GM23338 (cell line): ENCODE results near the gene CBX8. TPM values are rescaled to one million over a fixed set of nuclear protein-coding genes. Genes with fewer than 3 reads are reported as not detected.
A peak's percentile ranks its signal among the peaks of the same experiment; 100 is the strongest.

Experiments used
- ATAC-seq: fragments of 200-7000 bp; cut with Tn5 transposase; 3 replicates; pipeline ENCODE4 v1.9.1; 2020
- DNase-seq: peaks from one replicate; pipeline ENCODE4 v3.0.0-alpha.2; 2015; ENCODE audit warnings: low spot score
- H2AFZ ChIP-seq: fragments of 200-600 bp; sonication (generic); 2 replicates; pipeline ENCODE4 v1.8.0; 2016; ENCODE audit warnings: antibody characterized with exemption, mild to moderate bottlenecking, moderate library complexity
- H3F3A ChIP-seq: fragments of 200-600 bp; sonication (generic); replicated peaks from 2 replicates; pipeline ENCODE4 v1.8.0; 2017; ENCODE audit warnings: antibody characterized with exemption, mixed run types, low read depth
- H3K27ac ChIP-seq: fragments of 200-600 bp; sonication (generic); 2 replicates; pipeline ENCODE4 v1.6.1; 2016; ENCODE audit warnings: low read depth
- H3K27me3 ChIP-seq: fragments of 200-600 bp; sonication (generic); 2 replicates; pipeline ENCODE4 v1.8.0; 2016; ENCODE audit warnings: mild to moderate bottlenecking, mixed run types, moderate library complexity; ENCODE audit not compliant: insufficient read depth
- H3K36me3 ChIP-seq: fragments of 200-600 bp; sonication (generic); 2 replicates; pipeline ENCODE4 v1.8.0; 2016; ENCODE audit warnings: mild to moderate bottlenecking; ENCODE audit not compliant: insufficient read depth
- H3K4me1 ChIP-seq: fragments of 200-600 bp; sonication (generic); 2 replicates; pipeline ENCODE4 v1.8.0; 2016; ENCODE audit warnings: mild to moderate bottlenecking, moderate library complexity; ENCODE audit not compliant: insufficient read depth
- H3K4me2 ChIP-seq: fragments of 200-600 bp; sonication (generic); 2 replicates; pipeline ENCODE4 v1.7.1; 2017; ENCODE audit warnings: mixed run types
- H3K4me3 ChIP-seq: fragments of 200-600 bp; sonication (generic); 2 replicates; pipeline ENCODE4 v1.6.1; 2016; ENCODE audit warnings: mixed run types
- H3K79me2 ChIP-seq: fragments of 200-600 bp; sonication (generic); replicated peaks from 2 replicates; pipeline ENCODE4 v1.8.0; 2017; ENCODE audit warnings: mild to moderate bottlenecking; ENCODE audit not compliant: insufficient read depth
- H3K9me2 ChIP-seq: fragments of 200-600 bp; sonication (generic); 2 replicates; pipeline ENCODE4 v1.8.0; 2017; ENCODE audit not compliant: insufficient read depth
- H4K20me1 ChIP-seq: fragments of 200-600 bp; sonication (generic); replicated peaks from 2 replicates; pipeline ENCODE4 v1.8.0; 2017; ENCODE audit warnings: mild to moderate bottlenecking; ENCODE audit not compliant: insufficient read depth
- H3K27ac Mint-ChIP-seq: 2 replicates; pipeline ENCODE4 v1.8.0; 2020; ENCODE audit warnings: inconsistent platforms, mild to moderate bottlenecking, moderate library complexity, mixed read lengths
- H3K27me3 Mint-ChIP-seq: 3 replicates; pipeline ENCODE4 v1.8.0; 2022; ENCODE audit warnings: low read depth, mild to moderate bottlenecking, moderate library complexity, mixed read lengths, inconsistent platforms; ENCODE audit not compliant: insufficient read depth, poor library complexity
- H3K36me3 Mint-ChIP-seq: 3 replicates; pipeline ENCODE4 v1.8.0; 2021; ENCODE audit warnings: low read depth, mild to moderate bottlenecking, inconsistent platforms, moderate library complexity, mixed read lengths
- H3K4me1 Mint-ChIP-seq: 3 replicates; pipeline ENCODE4 v1.8.0; 2020; ENCODE audit warnings: mild to moderate bottlenecking, inconsistent platforms, mixed read lengths
- H3K4me3 Mint-ChIP-seq: 3 replicates; pipeline ENCODE4 v1.8.0; 2021; ENCODE audit warnings: moderate library complexity, mild to moderate bottlenecking, inconsistent platforms, mixed read lengths
- H3K9me3 Mint-ChIP-seq: 3 replicates; pipeline ENCODE4 v1.8.0; 2020; ENCODE audit warnings: moderate library complexity, mild to moderate bottlenecking, inconsistent platforms, mixed read lengths
- CTCF ChIP-seq, 2 experiments: fragments of 200-600 bp in 1 of 2; sonication (generic) in 1 of 2; conservative IDR thresholded peaks; 2 replicates each; pipeline versions ENCODE4 v1.5.1 to v1.6.1; 2016 to 2017; ENCODE audit warnings: antibody characterized with exemption in 2 of 2, low read depth in 2 of 2, mild to moderate bottlenecking in 2 of 2, moderate library complexity in 1 of 2
- EZH2 ChIP-seq: fragments of 200-600 bp; sonication (generic); IDR thresholded peaks from one replicate; pipeline ENCODE4 v1.8.0; 2017; ENCODE audit warnings: antibody characterized with exemption, mild to moderate bottlenecking, low read depth; ENCODE audit not compliant: unreplicated experiment
- ZNF114 ChIP-seq: fragments of 250-450 bp; sonication (Bioruptor Pico); IDR thresholded peaks from 2 replicates; pipeline ENCODE4 v1.5.0; 2020; ENCODE audit warnings: mild to moderate bottlenecking, moderate library complexity
- ZNF462 ChIP-seq: fragments of 250-450 bp; sonication (Bioruptor Pico); IDR thresholded peaks from 2 replicates; pipeline ENCODE4 v1.5.0; 2020; ENCODE audit warnings: mild to moderate bottlenecking, moderate library complexity
- polyA plus RNA-seq: library from polyadenylated mRNA; unstranded; fragments of >200 nt; fragmentation: Nextera tagmentation; extraction: Ambion mirVana; gene quantifications from 2 replicates; pipeline ENCODE4 v1.2.1, GENCODE V29; 2016
- total RNA-seq: library from RNA; depleted of rRNA; stranded (reverse); fragments of >200 nt; shearing (Covaris generic); gene quantifications from 2 replicates; pipeline ENCODE4 v1.2.3, GENCODE V29; 2014

Gene CBX8
- total and polyA plus RNA-seq, 2 experiments from 2014 or later: 1.0 to 1.3 TPM

- TF ChIP-seq ZNF462 (CRISPR knock-in tag): no peak
- peak; percentile 59 to 68 for TF ChIP-seq CTCF (conservative IDR thresholded peaks at IDR 0.05; ENCODE audit: low read depth in 2 of 2)
These were observed 42.7 kb upstream of the CBX8 start, which contains the start of gene CBX4 (continued) for GRCh38 chr17:79839356-79840268.

GRCh38 chr17:79838522-79839274 is 41.8 kb upstream of the CBX8 start:
- ATAC-seq: peak; percentile 0; the same call in 2 of the 3 replicates
- Mint-ChIP-seq H3K27me3 (peaks cover 90% of the 10 kb centered on the region), H3K36me3 (no peaks in the 10 kb centered on the region; the same call in 2 of the 3 replicates), H3K4me1 (peaks cover 40% of the 10 kb centered on the region), H3K9me3 (peaks cover 5% of the 10 kb centered on the region; the same call in 2 of the 3 replicates), H3K27ac (no peak overlapping the region), H3K4me3 (peak overlapping the region; percentile 81)
- 0 out of 2 replicates have a peak overlapping the region, but pooled peaks have one; percentile 8 for H2AFZ ChIP-seq
- H3K36me3 ChIP-seq: no peaks in the 10 kb centered on the region
- peaks cover 34% of the 10 kb centered on the region for H3F3A ChIP-seq
- no peaks in the 10 kb centered on the region for H3K9me2 ChIP-seq
- peak; percentile 90 for DNase-seq
- H4K20me1 ChIP-seq: peaks cover 4% of the 10 kb centered on the region
- H3K4me1 ChIP-seq: peaks cover 40% of the 10 kb centered on the region
- TF ChIP-seq ZNF114 (CRISPR knock-in tag) (no peak), EZH2 (peak; percentile 18)
- peak overlapping the region; percentile 99 for H3K4me2 ChIP-seq
- no peaks in the 10 kb centered on the region for H3K79me2 ChIP-seq
- H3K27ac ChIP-seq: no peak overlapping the region
- H3K27me3 ChIP-seq: peaks cover 88% of the 10 kb centered on the region
- H3K4me3 ChIP-seq: peak overlapping the region; percentile 80
